KMS-11 (cell line): Measurements from ENCODE around the gene STS.

Experiments
- H2AFZ ChIP-seq: fragments of 200-600 bp; sonication (generic); 2 replicates; pipeline ENCODE4 v1.6.1; 2016; ENCODE audit warnings: antibody characterized with exemption, mixed run types, low read depth
- H3K27ac ChIP-seq: fragments of 200-600 bp; sonication (generic); 2 replicates; pipeline ENCODE4 v1.6.1; 2016; ENCODE audit warnings: mild to moderate bottlenecking, mixed run types
- H3K27me3 ChIP-seq: fragments of 200-600 bp; sonication (generic); 2 replicates; pipeline ENCODE4 v1.6.1; 2017; ENCODE audit warnings: mild to moderate bottlenecking, low read depth, mixed run types, moderate library complexity; ENCODE audit not compliant: insufficient read depth
- H3K36me3 ChIP-seq: fragments of 200-600 bp; sonication (generic); 2 replicates; pipeline ENCODE4 v1.6.1; 2017; ENCODE audit warnings: mild to moderate bottlenecking, mixed run types; ENCODE audit not compliant: insufficient read depth
- H3K4me1 ChIP-seq: fragments of 200-600 bp; sonication (generic); 2 replicates; pipeline ENCODE4 v1.6.1; 2016; ENCODE audit warnings: mild to moderate bottlenecking, low read depth, mixed run types; ENCODE audit not compliant: poor library complexity, severe bottlenecking
- H3K4me2 ChIP-seq: fragments of 200-600 bp; sonication (generic); 2 replicates; pipeline ENCODE4 v1.7.0; 2016; ENCODE audit warnings: mild to moderate bottlenecking, mixed run types
- H3K4me3 ChIP-seq: fragments of 200-600 bp; sonication (generic); IDR thresholded peaks from 2 replicates; pipeline ENCODE4 v1.6.1; 2017; ENCODE audit warnings: low read depth, low read length, mixed read lengths; ENCODE audit not compliant: insufficient read depth
- H3K79me2 ChIP-seq: fragments of 200-600 bp; sonication (generic); 2 replicates; pipeline ENCODE4 v1.6.1; 2016; ENCODE audit warnings: low read depth, mixed run types; ENCODE audit not compliant: insufficient read depth
- H3K9ac ChIP-seq: fragments of 200-600 bp; sonication (generic); 2 replicates; pipeline ENCODE4 v1.6.1; 2016; ENCODE audit warnings: mild to moderate bottlenecking, mixed run types
- H4K20me1 ChIP-seq: fragments of 200-600 bp; sonication (generic); 2 replicates; pipeline ENCODE4 v1.6.1; 2016; ENCODE audit warnings: mild to moderate bottlenecking, mixed run types; ENCODE audit not compliant: insufficient read depth
- CTCF ChIP-seq: fragments of 200-600 bp; sonication (generic); conservative IDR thresholded peaks from 2 replicates; pipeline ENCODE4 v1.6.1; 2017; ENCODE audit warnings: low read depth, mild to moderate bottlenecking, antibody characterized with exemption, low read length, moderate library complexity, mixed read lengths

The STS gene

GRCh38 chrX:7192871-7193270 is 45.4 kb downstream of the STS start:
- no peak for TF ChIP-seq CTCF
- Histone ChIP-seq H3K27me3 (no peaks in the 10 kb centered on the region), H2AFZ (no peak overlapping the region), H3K36me3 (no peaks in the 10 kb centered on the region), H3K27ac (no peak overlapping the region), H3K4me3 (no peak overlapping the region), H3K4me1 (no peaks in the 10 kb centered on the region), H3K79me2 (no peaks in the 10 kb centered on the region), H3K9ac (no peak overlapping the region), H4K20me1 (no peaks in the 10 kb centered on the region), H3K4me2 (no peak overlapping the region)

- Histone ChIP-seq H3K36me3 (no peaks in the 10 kb centered on the region), H3K79me2 (no peaks in the 10 kb centered on the region), H3K4me1 (no peaks in the 10 kb centered on the region), H3K4me2 (no peak overlapping the region), H3K9ac (no peak overlapping the region), H3K27me3 (no peaks in the 10 kb centered on the region), H4K20me1 (no peaks in the 10 kb centered on the region), H2AFZ (no peak overlapping the region), H3K4me3 (no peak overlapping the region), H3K27ac (no peak overlapping the region)
- no peak for TF ChIP-seq CTCF
These were observed 47.1 kb downstream of the STS start for GRCh38 chrX:7194606-7195005.
